Cardiac fibroblast (primary cell): Measurements from ENCODE around the gene FAM114A1.
"Not testable (repeated sequence)": the region's sequence is repeated elsewhere in the genome, so short reads cannot be mapped to it uniquely, and the experiment has no call there.

ENCODE experiments used
- DNase-seq, 2 donors: peaks; one replicate each; pipeline versions ENCODE4 v3.0.0 to v3.0.0-alpha.2; 2010; ENCODE audit warnings: low read depth in 2 of 2
- H3K4me3 ChIP-seq, 2 donors: replicated peaks in 1 of 2; 1 replicate in 1 of 2; 2 replicates in 1 of 2; pipeline ENCODE4 v1.5.1; 2011; ENCODE audit warnings: low read depth in 2 of 2, low read length in 2 of 2, mild to moderate bottlenecking in 2 of 2, moderate library complexity in 1 of 2
- CTCF ChIP-seq: IDR thresholded peaks from one replicate; pipeline ENCODE4 v1.5.1; 2011; ENCODE audit warnings: low read depth, mild to moderate bottlenecking, low read length, inconsistent platforms

Gene FAM114A1

GRCh38 chr4:38957261-38957815 is 89.7 kb downstream of the FAM114A1 start:
- peak; percentile 25 to 38 for DNase-seq
- H3K4me3 ChIP-seq, result no peak overlapping the region
- TF ChIP-seq CTCF, result no peak

GRCh38 chr4:38957893-38958292 is 90.3 kb downstream of the FAM114A1 start:
- H3K4me3 ChIP-seq, result no peak overlapping the region
- DNase-seq, result no peak
- TF ChIP-seq CTCF, result no peak

GRCh38 chr4:38958453-38959190 is 91.0 kb downstream of the FAM114A1 start:
- no peak overlapping the region for H3K4me3 ChIP-seq
- peak in 1 of 2 donors; percentile 38 for DNase-seq
- TF ChIP-seq CTCF, result no peak

GRCh38 chr4:38959248-38959647 is 91.6 kb downstream of the FAM114A1 start:
- H3K4me3 ChIP-seq, DNase-seq: not testable (repeated sequence)

GRCh38 chr4:38964942-38965775 is 97.6 kb downstream of the FAM114A1 start:
- H3K4me3 ChIP-seq, result no peak overlapping the region
- no peak for DNase-seq
- TF ChIP-seq CTCF, result no peak

- no peak for TF ChIP-seq CTCF
- DNase-seq, result no peak
Observed at GRCh38 chr4:38965866-38966265, 98.3 kb downstream of the FAM114A1 start.

More at GRCh38 chr4:38965866-38966265, 98.3 kb downstream of the FAM114A1 start:
- no peak overlapping the region for H3K4me3 ChIP-seq
